GM12801 (cell line): ENCODE data around the gene FRMD8.

ENCODE experiments used
- CTCF ChIP-seq: IDR thresholded peaks from one replicate; pipeline ENCODE4 v1.5.1; 2011; ENCODE audit warnings: control low read depth; ENCODE audit not compliant: insufficient read length; ENCODE audit errors: extremely low read depth

FRMD8 gene

GRCh38 chr11:65448074-65448417, 61.6 kb downstream of the FRMD8 start:
- no peak for TF ChIP-seq CTCF

DNA sequence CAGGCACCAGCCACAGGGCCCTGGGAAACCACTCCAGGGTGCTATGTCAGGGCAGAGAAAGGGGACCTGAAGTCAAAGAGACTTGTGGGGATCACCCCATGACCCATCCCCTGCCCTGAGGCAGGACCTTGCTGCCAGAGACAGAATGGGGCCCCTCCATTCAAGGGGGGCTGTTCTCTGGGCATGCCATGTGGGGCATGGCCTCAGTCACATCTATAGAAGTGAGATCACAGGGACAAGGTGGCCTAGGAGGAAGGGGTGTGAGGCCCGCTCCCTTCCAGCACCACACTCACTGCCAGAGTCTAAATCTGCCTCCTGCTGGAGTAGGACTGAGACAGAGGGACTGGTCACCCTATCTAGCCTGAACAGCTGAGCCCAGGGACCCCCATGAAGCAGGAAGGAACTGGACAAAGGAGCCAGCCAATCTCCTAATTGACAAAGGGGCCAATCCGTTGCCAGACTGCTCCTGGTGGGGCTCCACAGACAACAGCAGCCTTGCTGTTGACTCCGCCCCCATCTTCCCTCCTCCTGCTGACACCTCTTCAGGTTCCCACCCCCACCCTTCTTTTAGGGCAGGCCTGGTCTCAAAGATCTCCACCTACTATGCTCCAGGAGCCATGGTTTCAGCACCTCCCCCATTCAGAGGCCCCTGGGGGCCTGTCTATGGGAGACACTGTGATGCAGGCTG, 62.1 kb downstream of the FRMD8 start:
- TF ChIP-seq CTCF: no peak

- no peak for TF ChIP-seq CTCF
These were observed 66.5 kb downstream of the FRMD8 start for GRCh38 chr11:65452806-65453490.

GRCh38 chr11:65454311-65454695, 67.9 kb downstream of the FRMD8 start:
- no peak for TF ChIP-seq CTCF

- no peak for TF ChIP-seq CTCF
These were observed 68.4 kb downstream of the FRMD8 start for GRCh38 chr11:65454696-65455456.

DNA sequence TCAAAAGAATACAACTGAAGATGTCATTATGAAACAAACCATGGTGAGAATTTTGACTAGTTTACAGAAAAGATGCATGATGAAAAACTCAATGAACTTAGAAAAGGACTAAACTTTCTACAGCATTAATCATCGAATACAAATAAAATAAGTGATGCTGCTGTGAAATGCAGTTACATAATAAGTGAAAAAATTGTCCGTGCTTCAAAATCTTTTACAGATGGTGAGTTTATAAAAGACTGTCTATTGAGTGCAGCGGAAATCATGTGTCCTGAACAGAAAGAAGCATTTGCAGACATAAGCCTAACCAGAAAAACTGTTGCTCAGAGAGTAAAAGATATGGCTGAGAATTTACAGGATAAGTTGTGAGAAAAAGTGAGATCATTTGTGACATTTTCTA, 70.0 kb downstream of the FRMD8 start:
- no peak for TF ChIP-seq CTCF

GRCh38 chr11:65459552-65459951, 73.1 kb downstream of the FRMD8 start:
- TF ChIP-seq CTCF: no peak
